GM23248 (cell line): ENCODE results near the gene CFL1.

ENCODE experiments used
- EZH2 ChIP-seq: fragments of 200-600 bp; sonication (generic); IDR thresholded peaks from 2 replicates; pipeline ENCODE4 v1.6.1; 2018; ENCODE audit warnings: antibody characterized with exemption, mild to moderate bottlenecking; ENCODE audit not compliant: insufficient read depth, poor library complexity, severe bottlenecking
- EZH2phosphoT487 ChIP-seq: fragments of 200-600 bp; sonication (generic); IDR thresholded peaks from 2 replicates; pipeline ENCODE4 v1.6.1; 2018; ENCODE audit warnings: antibody characterized with exemption, moderate library complexity, mild to moderate bottlenecking, low read depth; ENCODE audit not compliant: insufficient read depth

- TF ChIP-seq EZH2 (no peak), EZH2phosphoT487 (no peak)
Measured at GRCh38 chr11:65887723-65888162, 29.8 kb upstream of the CFL1 start.
